Osteocyte (in vitro differentiated cells): Measurements from ENCODE around the gene PPP1R14B. TPM values are rescaled to one million over a fixed set of nuclear protein-coding genes. Genes with fewer than 3 reads are reported as not detected.
A peak's percentile ranks its signal among the peaks of the same experiment; 100 is the strongest.

Source experiments
- DNase-seq: peaks from one replicate; pipeline ENCODE4 v3.0.0; 2021; ENCODE audit warnings: mixed read lengths; ENCODE audit not compliant: unreplicated experiment; ENCODE audit errors: extremely low spot score
- H3K27ac Mint-ChIP-seq: one replicate; pipeline ENCODE4 v1.8.0; 2021; ENCODE audit warnings: mild to moderate bottlenecking, mixed read lengths; ENCODE audit not compliant: unreplicated experiment
- H3K27me3 Mint-ChIP-seq: one replicate; pipeline ENCODE4 v1.8.0; 2021; ENCODE audit warnings: mixed read lengths; ENCODE audit not compliant: unreplicated experiment
- H3K36me3 Mint-ChIP-seq: one replicate; pipeline ENCODE4 v1.8.0; 2021; ENCODE audit warnings: mixed read lengths; ENCODE audit not compliant: unreplicated experiment
- H3K4me1 Mint-ChIP-seq: one replicate; pipeline ENCODE4 v1.8.0; 2021; ENCODE audit warnings: mixed read lengths; ENCODE audit not compliant: unreplicated experiment
- H3K4me3 Mint-ChIP-seq: one replicate; pipeline ENCODE4 v1.8.0; 2021; ENCODE audit warnings: mild to moderate bottlenecking, moderate library complexity, mixed read lengths; ENCODE audit not compliant: unreplicated experiment
- H3K9me3 Mint-ChIP-seq: one replicate; pipeline ENCODE4 v1.8.0; 2021; ENCODE audit warnings: mixed read lengths; ENCODE audit not compliant: unreplicated experiment
- total RNA-seq: library from RNA; stranded (reverse); gene quantifications from 2 replicates; pipeline ENCODE4 v1.2.1, GENCODE V29; 2021
- TF ChIP-seq, protein P1 (sequence below): fragments of 200-600 bp; sonication (generic); IDR thresholded peaks from 2 replicates; pipeline ENCODE4 v1.5.0; 2021; ENCODE audit warnings: antibody characterized with exemption, mild to moderate bottlenecking, moderate library complexity

PPP1R14B gene
- total RNA-seq, 1 donor from 2014 or later: 270 TPM

DNA sequence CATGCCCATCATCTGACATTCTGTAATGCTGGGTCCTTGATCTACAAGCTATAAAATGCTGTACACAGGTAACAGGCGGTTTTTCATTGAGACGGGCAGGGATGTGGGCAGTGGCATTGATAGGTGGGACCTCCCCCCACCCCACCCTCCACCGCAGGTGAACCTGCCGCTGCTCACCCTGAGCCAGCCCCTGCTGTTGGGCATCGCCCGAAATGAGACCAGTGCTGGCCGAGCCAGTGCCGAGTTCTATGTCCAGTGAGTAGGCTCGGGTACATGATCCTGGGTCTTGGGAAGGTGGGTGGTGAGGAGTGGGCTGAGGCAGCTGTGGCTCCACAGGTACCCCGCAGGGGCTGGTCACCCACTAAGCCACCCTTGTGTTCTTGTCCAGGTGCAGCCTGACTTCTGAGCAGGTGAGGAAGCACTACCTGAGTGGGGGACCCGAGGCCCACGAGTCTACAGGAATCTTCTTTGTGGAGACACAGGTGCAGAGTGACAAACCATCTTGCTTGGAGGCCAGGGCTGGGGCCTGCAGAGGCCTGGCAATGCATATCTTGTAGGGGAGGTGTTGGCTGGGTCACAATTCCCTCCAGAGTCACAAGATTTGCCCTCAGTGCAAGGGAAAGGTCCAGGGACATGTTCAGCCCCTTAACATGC, 17.5 kb downstream of the PPP1R14B start:
- H3K27ac Mint-ChIP-seq: peak overlapping the region; percentile 87
- H3K4me1 Mint-ChIP-seq: peaks cover 54% of the 10 kb centered on the region
- no peaks in the 10 kb centered on the region for H3K36me3 Mint-ChIP-seq
- H3K4me3 Mint-ChIP-seq: peak overlapping the region; percentile 80
- H3K27me3 Mint-ChIP-seq: no peaks in the 10 kb centered on the region
- no peak for DNase-seq
- no peaks in the 10 kb centered on the region for H3K9me3 Mint-ChIP-seq
- TF ChIP-seq, protein P1, sequence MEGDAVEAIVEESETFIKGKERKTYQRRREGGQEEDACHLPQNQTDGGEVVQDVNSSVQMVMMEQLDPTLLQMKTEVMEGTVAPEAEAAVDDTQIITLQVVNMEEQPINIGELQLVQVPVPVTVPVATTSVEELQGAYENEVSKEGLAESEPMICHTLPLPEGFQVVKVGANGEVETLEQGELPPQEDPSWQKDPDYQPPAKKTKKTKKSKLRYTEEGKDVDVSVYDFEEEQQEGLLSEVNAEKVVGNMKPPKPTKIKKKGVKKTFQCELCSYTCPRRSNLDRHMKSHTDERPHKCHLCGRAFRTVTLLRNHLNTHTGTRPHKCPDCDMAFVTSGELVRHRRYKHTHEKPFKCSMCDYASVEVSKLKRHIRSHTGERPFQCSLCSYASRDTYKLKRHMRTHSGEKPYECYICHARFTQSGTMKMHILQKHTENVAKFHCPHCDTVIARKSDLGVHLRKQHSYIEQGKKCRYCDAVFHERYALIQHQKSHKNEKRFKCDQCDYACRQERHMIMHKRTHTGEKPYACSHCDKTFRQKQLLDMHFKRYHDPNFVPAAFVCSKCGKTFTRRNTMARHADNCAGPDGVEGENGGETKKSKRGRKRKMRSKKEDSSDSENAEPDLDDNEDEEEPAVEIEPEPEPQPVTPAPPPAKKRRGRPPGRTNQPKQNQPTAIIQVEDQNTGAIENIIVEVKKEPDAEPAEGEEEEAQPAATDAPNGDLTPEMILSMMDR: no peak

DNA sequence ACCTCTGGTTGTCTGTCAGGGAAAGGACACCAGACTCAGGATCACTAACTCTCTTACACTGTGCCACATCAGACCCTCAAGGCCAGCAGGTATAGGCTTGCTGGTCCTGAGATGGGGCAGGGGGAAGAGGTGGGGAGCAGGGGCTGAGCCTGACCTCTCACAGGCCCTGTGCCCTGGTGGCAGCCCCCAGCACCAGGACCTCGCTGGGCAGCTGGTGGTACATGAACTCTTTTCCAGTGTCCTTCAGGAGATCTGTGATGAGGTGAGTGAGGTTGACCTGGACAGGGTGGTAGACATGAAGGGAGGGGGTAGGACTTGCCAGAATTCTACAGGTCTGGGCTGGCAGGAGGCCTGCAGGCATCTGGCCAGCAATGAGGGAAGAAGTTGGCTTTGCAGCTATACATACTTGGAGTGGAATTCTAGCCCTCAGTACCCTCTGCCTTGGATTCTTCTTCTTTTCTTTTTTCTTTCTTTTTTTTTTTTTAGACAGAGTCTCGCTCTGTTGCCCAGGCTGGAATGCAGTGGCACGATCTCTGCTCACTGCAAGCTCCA, 19.3 kb downstream of the PPP1R14B start:
- Mint-ChIP-seq H3K4me1 (peaks cover 45% of the 10 kb centered on the region), H3K27ac (peak overlapping the region; percentile 38), H3K4me3 (peak overlapping the region; percentile 81), H3K36me3 (no peaks in the 10 kb centered on the region), H3K27me3 (no peaks in the 10 kb centered on the region), H3K9me3 (no peaks in the 10 kb centered on the region)
- TF ChIP-seq, protein P1: no peak
- DNase-seq: no peak

DNA sequence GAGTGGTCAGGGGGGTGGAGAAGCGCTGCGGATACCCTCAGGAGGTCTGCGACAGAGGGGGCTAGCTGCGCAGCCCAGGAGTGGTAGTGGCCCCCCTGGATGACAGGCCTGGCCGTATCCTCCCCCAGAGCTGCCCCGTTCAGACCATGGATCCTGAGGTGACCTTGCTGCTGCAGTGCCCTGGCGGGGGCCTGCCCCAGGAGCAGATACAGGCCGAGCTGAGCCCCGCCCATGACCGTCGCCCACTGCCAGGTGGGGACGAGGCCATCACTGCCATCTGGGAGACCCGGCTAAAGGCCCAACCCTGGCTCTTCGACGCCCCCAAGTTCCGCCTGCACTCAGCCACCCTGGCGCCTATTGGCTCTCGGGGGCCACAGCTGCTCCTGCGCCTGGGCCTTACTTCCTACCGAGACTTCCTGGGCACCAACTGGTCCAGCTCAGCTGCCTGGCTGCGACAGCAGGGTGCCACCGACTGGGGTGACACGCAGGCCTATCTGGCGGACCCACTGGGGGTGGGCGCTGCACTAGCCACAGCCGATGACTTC, 20.2 kb downstream of the PPP1R14B start:
- no peak for DNase-seq
- Mint-ChIP-seq H3K4me1 (peaks cover 37% of the 10 kb centered on the region), H3K27me3 (no peaks in the 10 kb centered on the region), H3K36me3 (no peaks in the 10 kb centered on the region), H3K4me3 (peak overlapping the region; percentile 81), H3K9me3 (no peaks in the 10 kb centered on the region), H3K27ac (peak overlapping the region; percentile 64)
- TF ChIP-seq, protein P1: no peak

DNA sequence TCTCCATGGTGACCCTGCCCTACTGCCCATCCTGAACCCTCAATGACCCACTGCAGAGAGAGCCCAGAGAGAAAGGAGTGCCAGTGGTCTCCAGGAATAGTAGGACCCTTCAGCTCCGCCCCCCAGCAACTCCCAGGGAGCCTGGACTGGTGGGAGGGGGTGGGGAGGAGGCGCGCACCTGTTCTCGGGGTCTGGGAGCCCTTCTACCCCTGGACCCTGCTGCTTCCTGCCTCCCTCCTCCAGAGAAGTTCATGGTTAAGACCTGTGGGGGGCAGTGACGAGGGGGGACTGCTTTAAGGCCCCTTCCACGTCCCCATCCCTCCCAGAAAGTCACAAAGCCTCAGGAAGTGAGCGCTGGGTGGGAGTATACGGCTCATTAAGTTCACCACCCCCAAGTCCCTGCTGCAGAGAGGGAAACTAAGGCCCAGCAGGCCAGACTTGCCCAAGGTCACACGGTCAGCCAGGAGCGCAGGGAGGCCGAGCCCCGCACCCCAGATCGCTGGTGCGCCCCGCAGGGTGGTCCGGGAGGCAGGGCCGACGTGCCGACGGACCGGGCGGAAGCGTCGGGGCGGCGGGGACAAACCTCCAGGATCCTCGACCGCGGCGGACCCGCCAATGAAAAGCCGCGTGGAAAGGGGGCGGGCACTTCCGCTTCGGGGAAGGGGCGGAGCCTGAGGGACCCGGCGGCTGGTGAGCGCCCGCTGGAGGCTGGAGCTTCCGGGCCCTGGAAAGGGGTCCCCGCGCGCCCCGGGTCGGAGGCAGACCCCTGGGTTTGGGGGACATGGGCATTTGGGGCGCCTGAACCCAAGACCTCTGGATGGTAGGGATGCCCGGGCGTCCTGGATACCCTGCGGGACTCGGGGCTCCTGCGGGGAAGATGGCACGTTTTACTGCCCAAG, 20.9 kb downstream of the PPP1R14B start, which contains the start of the genes NUDT22 and TRPT1:
NUDT22 (plus strand) TSS at position 667 of the 899 bp plus-strand sequence. CDS start 379 bp downstream, outside the sequence.
TRPT1 (minus strand) TSS at position 579 of the 899 bp plus-strand sequence; CDS start at position 253, 326 bp downstream.
- TF ChIP-seq, protein P1: no peak
- DNase-seq: peak; percentile 96
- no peaks in the 10 kb centered on the region for H3K36me3 Mint-ChIP-seq
- peaks cover 32% of the 10 kb centered on the region for H3K4me1 Mint-ChIP-seq
- no peaks in the 10 kb centered on the region for H3K9me3 Mint-ChIP-seq
- H3K27me3 Mint-ChIP-seq: no peaks in the 10 kb centered on the region
- peak within 1 kb of the TSS; percentile 81 for H3K4me3 Mint-ChIP-seq
- peak within 1 kb of the TSS; percentile 74 for H3K27ac Mint-ChIP-seq
